ENCODE measurements around the gene LHFPL3. TPM values are rescaled to one million over a fixed set of nuclear protein-coding genes. Genes with fewer than 3 reads are reported as not detected.

Gene LHFPL3
- total RNA-seq, 1 donor from 2014 or later = not detected

DNA sequence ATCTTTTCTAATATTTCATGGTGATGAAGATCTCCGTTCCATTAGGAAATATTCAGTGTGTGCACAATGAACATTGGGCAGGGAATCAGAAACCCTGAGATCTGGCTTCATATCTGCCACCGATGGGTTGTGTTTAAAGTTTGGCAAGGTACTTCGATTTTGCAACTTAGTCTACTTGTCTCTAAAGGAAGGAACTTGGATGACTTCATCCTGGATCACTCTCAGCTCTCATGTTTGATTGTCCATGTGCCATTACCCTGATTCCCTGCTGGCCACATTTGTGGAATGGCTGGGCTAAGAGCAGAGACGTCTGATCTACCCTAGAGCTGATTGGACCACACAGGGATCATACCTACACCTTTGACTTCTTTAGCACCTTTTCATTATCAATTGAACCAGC is 508.6 kb downstream of the LHFPL3 start:
- no peak for DNase-seq (ENCODE audit: low spot score)
- ATAC-seq = peak; percentile 58

DNA sequence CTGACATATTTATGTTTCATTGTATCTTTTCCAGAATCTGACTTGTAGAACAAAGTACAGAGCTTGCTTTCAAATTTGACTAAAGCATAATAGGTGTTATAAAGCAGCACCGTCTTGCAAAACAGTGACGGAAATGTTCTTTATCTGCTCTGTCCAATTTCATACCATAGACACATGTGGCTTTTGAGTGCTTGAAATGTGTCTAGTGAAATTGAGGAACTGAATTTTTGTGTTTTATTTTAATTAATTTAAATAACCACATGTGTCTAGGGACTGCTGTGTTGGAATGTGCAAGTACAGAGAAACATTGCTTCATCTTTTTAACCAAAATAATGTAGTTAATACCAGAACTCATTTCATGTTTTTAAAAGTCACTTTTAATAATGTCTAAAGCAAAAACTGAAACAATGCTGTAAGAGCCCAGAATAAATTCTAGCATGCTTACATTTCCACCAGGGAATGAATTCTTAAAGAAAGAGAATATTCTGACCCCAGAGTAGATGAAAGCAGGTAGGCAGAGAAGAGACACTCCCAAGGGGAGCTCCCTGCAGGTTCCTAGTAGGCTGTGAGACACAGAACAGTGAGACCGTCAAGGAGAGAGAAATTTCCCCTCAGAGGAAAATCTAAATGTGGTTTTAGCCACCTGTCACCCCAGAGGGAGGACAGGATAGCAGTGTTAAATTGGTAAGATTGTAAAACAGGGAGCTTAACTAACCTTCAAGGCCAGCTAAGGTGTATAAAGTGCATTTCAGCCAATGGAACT is 510.3 kb downstream of the LHFPL3 start:
- ATAC-seq (no peak), DNase-seq (ENCODE audit: low spot score) (no peak)

DNA sequence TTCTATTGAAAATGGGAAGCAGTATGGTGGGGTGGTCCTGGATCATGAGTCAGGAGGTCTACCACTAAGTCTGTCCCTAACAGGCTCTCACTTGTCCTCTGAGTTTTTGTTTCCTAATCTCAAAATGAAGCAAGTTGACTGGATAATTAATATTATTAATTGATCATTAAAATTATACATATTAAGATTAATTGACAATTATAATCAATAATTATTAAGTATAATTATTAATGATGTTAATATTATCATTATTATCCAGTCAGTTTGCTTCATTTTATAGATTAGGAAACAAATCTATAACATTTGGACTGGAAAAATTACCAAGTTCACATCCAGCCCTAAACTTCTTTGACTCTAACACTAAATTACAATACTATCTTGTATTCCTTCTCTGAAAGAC is 511.4 kb downstream of the LHFPL3 start:
- ATAC-seq (no peak), DNase-seq (ENCODE audit: low spot score) (no peak)

DNA sequence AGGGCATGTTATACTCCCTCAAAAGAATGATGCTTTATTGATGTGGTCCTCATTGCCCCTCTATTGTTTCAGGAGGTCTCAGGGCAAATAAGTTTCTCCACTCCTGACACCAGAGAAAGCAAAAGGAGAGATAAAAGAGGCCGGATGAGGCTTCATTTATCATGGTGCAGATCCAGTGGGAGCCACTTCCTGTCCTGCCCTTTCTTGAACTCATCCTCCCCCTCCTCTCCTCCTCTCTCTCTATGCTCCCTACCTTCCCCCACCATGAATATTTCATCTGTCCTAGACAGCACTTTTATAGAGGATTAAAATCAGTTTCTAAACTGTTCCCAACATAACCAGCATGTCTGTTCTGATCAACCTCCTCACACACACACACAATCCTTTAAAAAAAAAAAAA is 513.4 kb downstream of the LHFPL3 start:
- ATAC-seq (no peak), DNase-seq (ENCODE audit: low spot score) (no peak)

DNA sequence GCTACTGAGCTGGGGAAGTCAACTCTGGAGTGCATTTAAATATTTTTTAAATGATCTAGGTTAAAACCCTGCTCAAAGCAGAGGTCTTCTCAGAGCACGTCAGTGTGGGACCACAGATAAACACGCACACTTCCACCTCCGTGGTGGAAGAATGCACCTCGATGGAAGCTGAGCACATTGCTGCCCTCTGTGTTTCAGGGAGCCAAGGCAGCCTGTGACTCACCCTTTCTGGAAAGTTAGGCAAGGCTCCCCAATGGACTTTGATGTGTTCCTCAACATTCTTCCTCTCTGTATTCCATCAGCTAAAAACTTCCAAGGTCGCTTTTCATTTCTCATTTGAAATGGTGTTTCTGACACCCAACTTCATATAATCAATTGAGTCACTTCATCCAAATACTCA is 514.8 kb downstream of the LHFPL3 start:
- ATAC-seq = no peak
- no peak for DNase-seq (ENCODE audit: low spot score)

DNA sequence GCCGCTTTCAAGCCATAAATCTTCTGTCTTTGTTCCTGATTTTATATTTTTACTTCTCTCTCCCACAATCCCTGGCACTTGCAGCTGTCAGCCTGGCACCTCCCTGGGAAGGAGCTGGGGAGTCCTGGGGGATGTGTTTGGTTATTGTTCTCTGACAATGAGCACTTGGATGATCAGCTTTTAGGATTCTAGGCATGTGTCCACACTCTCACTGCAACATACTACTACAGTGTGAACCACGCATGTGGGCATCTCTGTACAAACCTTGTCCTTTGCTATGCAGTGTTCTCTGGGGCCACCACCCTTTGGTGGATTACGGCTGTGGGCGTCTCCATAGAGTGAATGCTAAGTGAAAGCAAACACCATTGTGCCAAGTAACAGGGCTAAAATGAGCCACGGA is 517.2 kb downstream of the LHFPL3 start:
- ATAC-seq = no peak

DNA sequence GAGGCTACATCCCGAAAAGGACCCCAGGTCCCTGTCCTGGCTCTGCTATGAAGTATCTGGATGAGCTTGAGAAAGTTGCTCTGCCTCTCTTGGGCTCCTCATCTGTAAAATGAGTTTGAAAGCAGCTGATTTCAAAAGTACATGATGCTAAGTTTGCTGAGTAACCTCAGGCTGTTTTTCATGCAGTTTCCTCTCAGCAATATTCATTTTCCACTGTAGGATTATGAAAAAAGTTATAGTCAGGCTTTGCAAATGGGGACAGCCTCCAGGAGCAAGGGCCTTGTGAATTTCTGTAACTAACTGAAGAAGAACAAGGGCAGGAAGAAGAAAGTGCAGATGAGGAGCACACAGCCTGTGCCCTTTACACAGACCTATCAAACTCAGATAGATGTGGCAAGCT is 518.3 kb downstream of the LHFPL3 start:
- DNase-seq (ENCODE audit: low spot score) (no peak), ATAC-seq (no peak)

More for the DNA sequence above, 517.2 kb downstream of the LHFPL3 start:
- DNase-seq (ENCODE audit: low spot score) = no peak

DNA sequence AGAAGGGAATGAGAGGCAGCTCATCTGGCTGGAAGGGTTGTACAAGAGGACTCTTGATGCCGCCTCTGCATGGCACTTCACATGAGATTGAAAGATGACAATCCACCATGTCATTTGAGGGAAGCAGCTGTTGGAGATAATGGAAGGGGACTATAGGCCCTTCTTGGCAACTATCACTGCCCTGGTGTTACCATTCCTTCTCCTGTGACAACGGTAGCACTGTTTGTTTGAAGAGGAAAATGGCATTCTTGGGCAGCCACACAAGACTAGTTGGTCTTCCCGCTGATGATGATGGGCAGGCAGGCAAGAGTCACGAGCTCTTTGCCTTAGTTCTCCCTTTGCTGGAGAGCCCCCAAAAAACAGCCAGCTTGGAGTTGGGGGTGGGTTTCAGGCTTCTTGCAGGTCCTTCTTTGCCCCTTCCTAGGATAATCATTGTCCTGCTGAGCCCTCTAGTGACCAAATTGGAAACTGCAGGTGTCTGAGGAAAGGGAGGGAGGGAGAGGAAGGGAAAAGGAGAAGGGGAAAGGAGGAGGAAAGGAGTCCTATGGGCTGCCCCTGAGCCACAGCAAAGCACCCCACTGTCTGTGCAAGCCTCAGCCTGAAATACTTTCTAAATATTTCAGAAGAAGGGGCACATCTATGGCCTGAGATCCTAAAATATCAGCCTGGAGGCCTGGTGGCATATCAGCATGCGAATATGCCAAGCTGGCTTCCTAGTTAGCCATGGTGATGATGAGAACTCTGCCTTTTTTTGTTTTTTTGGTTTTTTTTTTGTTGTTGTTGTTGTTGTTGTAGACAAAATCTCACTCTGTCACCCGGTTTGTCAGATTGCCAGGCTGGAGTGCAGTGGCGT is 520.0 kb downstream of the LHFPL3 start:
- DNase-seq (ENCODE audit: low spot score) (no peak), ATAC-seq (peak; percentile 65)

DNA sequence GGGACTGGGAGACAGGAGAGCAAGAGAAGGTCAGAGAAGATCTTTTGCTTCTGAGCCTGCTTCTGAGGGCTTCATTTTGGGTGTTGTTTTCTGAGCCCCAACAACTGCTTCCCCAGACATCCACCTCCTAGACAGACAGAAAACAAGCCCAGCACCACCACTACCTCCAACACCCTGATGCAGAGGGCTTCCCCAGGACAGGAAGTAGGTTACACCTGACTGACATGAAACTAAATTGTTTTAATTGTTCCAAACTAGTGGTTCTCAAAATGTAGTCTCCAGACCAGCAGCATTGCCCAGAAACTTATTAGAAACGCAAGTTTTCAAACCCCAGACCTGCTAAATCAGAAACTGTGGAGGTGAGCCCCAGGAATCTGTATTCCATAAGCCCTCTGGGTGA is 522.0 kb downstream of the LHFPL3 start:
- no peak for DNase-seq (ENCODE audit: low spot score)
- ATAC-seq = no peak

DNA sequence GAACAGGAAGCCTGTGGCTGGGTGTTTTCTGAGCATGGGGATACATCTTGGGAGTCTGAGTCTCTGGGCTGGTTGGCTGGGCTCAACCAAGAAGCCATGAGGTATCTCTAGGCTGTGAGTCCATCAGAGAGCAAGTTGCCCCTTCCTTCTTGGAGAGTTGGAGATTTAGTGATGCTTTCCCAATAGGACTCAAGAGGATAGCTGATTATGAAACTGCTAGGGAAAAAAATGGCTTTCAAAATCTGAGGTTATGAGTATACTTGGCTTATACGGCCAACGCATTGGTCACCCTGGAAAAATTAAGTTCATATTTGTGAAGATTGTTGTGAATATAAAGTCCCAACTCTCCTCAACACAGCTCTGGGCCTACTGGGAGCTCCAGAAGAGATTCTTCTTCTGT is 522.9 kb downstream of the LHFPL3 start:
- DNase-seq (ENCODE audit: low spot score) = no peak
- no peak for ATAC-seq

DNA sequence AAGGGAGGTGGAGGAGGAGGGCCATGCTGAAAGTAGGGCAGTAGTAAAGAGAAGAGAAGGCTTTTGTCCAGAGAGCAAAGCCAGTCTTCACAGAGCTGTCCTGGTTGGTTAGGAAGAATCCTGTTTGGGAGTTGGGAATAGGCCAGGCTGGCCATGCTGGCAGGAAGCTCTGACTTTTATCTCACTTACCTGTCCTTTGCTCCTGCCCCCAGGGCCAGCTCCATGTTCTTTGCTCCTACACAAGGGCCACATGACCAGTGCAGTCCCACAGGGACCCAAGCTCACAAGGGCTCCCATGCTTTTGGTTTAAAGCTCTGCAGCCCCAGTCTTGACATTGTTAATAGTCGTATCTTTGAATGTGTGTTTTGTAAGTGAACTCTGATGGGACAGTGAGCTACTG is 524.0 kb downstream of the LHFPL3 start:
- peak; percentile 89 for DNase-seq (ENCODE audit: low spot score)
- ATAC-seq = peak; percentile 92

DNA sequence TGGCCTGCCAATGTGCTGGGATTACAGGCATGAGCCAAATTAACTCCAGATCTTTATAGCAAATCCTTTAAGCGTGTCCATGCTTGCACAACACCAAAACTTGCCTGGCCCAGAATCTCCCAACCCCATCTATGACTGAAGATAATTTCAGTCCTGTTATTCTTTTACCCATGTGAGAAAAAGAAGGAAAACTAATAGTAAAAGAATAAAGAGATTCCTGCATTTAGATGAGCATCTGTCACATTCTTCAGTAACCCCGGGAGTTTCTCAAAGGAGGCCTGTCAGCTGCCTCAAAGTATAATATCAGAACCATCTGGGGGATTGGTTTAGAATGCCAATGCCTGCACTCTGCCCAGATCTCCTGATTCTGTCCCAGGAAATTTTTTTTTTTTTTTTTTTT is 527.5 kb downstream of the LHFPL3 start:
- DNase-seq (ENCODE audit: low spot score) = no peak
- no peak for ATAC-seq

DNA sequence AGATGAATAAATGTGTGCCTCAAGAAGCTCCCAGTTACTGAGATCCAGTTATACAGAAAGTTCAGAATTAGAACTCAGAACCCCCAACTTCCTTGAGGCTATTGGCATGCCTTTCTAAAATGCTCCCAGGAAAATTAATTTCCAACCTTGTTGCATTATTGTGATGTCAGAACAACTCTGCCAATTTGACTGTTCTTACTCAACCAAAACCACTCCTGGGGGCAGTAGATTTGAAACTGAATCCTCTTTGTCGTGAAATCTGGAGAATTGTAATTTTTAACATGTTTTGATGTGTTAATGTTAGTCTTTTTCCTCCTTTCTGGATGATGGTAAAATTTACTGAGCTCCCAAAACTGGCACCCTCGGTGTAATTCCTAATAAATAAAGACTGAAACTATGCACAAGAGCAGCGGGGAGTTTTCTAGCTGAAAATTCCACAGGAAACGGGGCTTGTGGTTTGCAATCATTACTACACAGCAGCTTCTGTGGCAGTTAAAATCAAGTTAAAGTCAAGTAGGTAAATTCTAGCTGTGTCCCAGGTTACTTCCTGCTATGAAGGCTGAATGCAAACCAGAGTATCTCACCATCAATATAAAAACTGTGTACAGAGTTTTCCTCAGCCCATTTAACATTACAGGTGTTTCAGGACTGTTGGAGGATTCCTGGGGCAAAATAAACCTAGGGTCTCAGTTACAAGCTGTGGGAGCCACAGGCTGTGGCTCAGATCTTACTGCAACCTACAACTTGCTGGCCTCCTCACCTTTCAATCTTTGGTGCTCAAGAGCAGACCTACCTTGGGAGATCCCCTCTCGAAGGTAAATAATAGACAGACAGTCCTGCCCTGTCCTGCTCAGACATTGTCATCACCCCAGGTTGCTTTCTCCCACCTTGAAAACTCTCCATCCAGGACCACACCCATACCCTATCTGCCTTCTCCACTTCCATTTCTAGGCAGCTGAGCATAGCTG is 529.3 kb downstream of the LHFPL3 start:
- DNase-seq (ENCODE audit: low spot score) (no peak), ATAC-seq (no peak)

DNA sequence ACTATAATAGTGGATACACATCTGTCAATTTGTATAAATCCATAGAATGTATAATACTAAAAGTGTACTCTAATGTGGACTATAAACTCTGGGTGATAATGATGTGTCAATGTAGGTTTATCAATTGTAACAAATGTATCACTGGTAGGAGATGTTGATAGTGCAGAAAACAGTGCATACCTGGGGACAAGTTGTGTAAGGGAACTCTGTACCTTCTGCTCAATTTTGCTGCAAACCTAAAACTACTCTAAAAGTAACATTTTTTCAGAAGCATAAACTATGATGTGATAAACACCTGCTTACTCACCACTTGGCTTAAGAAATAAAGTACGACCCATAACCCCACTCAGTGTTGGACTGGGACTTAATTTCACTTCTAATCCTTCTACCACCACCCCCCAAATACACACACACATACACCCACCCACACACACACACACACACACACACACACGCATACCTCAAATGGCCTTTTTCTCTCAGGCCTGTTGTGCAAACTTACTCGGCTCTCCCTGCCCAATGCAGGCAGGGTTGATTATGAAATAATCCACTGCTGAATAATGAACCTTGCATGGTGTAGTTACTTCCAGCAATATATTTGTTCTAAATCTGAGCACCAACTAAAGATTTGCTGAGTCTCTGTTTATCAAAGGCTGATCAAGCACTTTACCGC is 531.5 kb downstream of the LHFPL3 start:
- DNase-seq (ENCODE audit: low spot score) (peak; percentile 57), ATAC-seq (peak; percentile 93)

DNA sequence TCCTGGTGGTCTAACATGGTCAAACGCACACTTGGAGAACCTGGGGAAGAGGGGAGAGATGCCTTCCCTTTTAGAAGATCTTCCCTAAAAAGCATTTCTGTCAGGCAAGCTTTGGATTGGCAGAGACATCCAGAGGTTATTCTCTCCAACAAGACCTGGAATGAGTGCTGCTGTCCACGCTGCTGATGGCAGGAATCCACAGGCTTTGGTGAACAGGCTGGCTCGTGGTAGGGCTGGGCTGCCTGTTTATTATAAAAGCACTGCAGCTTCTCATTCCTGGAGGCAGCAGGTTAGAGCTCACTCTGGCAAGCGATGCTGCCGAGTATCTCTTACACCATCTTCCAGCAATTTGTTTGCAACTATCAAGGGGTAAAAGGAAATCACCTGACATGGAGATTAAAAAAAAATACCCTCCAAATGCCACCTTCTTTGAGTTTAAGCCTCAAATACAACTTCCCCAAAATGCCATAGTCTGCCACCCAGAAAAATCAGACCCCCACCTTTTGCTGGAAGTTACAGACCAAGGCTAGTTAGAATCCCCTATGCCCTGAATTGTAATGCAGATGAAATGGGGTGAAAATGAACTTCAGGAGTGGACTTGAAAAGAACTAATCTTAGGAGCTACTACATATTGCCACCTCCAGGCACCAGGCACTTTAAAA is 533.5 kb downstream of the LHFPL3 start:
- peak; percentile 66 for ATAC-seq
- DNase-seq (ENCODE audit: low spot score) = no peak

DNA sequence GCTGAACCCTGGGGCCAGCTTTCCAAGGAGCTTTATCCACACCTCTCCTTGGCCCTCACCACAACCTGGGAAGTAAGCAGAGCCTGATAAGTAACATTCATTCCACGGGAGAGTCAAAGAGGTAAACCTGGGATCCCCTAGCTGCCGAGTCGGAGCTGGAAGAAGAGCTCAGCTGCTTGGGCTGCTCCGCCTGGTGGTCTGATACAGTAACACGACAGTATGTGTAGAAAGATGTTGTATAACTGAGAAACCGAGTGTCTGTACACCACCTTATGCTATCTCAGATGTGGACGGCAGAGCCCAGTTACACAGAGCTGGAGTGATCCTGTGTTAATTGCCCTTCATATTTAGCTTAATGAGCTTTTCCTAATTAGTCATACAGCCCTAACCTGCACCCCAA is 534.3 kb downstream of the LHFPL3 start:
- no peak for DNase-seq (ENCODE audit: low spot score)
- no peak for ATAC-seq

DNA sequence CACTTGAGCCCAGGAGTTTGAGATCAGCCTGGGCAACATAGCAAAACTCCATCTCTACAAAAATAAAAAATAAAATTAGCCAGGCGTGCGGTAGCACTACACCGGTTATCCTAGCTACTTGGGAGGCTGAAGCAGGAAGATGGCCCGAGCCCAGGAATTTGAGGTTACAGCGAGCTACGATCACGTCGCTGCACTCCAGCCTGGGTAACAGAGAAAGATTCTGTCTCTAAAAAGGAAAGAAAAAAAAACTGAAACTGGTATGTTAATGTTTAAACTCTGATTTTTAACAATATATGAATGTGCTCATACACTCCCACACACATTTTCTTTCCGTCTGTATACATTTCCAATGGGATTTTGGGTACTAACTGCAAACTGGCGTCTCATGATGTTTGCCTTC is 545.0 kb downstream of the LHFPL3 start:
- no peak for ATAC-seq

DNA sequence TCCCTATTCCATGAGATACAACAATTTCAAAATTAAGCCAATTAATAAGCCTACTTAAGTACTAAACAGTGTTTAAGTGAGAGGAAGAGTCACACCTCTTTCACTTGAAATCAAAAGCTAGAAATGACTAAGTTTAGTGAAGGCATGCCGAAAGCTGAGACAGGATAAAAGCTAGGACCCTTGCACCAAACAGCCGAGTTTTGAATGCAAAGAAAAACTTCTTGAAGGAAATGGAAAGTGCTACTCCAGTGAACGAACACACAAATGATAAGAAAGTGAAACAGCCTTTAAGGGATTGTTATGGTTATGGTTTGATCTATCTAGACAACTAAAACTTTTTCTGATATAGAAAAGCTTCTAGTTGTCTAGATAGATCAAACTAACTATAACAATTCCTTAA is 550.2 kb downstream of the LHFPL3 start:
- ATAC-seq = no peak

More for the DNA sequence above, 545.0 kb downstream of the LHFPL3 start:
- no peak for DNase-seq (ENCODE audit: low spot score)

DNA sequence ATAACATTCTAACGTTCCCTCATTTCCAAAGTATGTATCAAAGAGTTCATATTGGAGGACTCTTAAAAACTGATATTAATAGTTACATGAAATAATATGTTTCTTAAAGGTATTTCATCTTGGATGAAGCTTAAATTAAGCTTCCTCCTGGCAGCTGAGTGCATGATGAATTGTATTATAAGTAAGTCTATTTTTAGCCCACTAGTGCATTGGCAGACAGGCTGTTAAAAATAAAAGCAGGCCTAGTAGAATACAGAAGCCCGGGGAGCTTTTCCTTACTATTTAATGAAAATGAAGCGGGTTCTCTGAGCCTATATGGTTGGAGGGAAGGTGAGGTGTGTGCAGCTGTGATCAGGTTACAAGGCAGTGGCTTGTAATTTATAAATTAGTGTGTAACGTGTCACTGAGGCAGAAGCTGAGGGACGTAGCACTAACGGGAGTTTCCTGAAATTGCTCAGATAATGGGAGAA is 554.9 kb downstream of the LHFPL3 start:
- ATAC-seq (no peak), DNase-seq (ENCODE audit: low spot score) (no peak)

More for the DNA sequence above, 550.2 kb downstream of the LHFPL3 start:
- no peak for DNase-seq (ENCODE audit: low spot score)
